ENCODE data around the gene PSMD1. TPM values are rescaled to one million over a fixed set of nuclear protein-coding genes. Genes with fewer than 3 reads are reported as not detected.

Gene PSMD1
- total and polyA plus RNA-seq, 11 donors: 33.2 to 124 (median 86.1) TPM

DNA sequence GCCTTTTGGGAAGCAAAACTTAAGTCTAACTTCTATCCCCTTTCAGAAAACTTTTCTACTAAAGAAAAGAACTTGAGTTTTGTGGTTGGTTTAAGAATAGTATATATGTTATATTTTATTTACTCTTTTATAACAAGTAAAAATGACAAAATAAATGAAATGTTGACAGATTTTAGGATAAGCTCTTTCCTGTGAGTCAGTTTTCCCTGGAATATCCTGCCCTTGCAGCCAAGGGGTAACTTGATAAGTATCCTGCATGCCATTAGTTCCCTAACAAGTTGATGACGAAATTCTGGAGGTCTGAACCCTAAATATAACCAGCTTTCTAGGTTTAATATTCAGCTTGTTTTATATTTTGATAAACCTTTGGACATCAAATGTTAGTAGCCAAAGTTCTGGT lies 75.5 kb downstream of the PSMD1 start:
- no peak for TF ChIP-seq POLR2A (IDR thresholded peaks at IDR 0.05)
- TF ChIP-seq, protein P1, sequence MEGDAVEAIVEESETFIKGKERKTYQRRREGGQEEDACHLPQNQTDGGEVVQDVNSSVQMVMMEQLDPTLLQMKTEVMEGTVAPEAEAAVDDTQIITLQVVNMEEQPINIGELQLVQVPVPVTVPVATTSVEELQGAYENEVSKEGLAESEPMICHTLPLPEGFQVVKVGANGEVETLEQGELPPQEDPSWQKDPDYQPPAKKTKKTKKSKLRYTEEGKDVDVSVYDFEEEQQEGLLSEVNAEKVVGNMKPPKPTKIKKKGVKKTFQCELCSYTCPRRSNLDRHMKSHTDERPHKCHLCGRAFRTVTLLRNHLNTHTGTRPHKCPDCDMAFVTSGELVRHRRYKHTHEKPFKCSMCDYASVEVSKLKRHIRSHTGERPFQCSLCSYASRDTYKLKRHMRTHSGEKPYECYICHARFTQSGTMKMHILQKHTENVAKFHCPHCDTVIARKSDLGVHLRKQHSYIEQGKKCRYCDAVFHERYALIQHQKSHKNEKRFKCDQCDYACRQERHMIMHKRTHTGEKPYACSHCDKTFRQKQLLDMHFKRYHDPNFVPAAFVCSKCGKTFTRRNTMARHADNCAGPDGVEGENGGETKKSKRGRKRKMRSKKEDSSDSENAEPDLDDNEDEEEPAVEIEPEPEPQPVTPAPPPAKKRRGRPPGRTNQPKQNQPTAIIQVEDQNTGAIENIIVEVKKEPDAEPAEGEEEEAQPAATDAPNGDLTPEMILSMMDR (IDR thresholded peaks at IDR 0.05): no peak
- DNase-seq (no peak), ATAC-seq (peak in 1 of 4 donors; percentile 39)
- H3K9me3 ChIP-seq: no peaks in the 10 kb centered on the region
- H3K27me3 ChIP-seq: no peaks in the 10 kb centered on the region
- intact Hi-C loops (cut with DNase I): no loop called here
- H3K36me3 ChIP-seq: no peaks in the 10 kb centered on the region
- peaks cover 0 to 34% (median 8%) of the 10 kb centered on the region in 12 donors for H3K4me1 ChIP-seq
- WGBS, 4 donors: 45 to 66% (median 54%) methylated on average over 1 of the region's 1 CpG
- H3K4me3 ChIP-seq: no peak overlapping the region
- H3K27ac ChIP-seq: no peak overlapping the region

DNA sequence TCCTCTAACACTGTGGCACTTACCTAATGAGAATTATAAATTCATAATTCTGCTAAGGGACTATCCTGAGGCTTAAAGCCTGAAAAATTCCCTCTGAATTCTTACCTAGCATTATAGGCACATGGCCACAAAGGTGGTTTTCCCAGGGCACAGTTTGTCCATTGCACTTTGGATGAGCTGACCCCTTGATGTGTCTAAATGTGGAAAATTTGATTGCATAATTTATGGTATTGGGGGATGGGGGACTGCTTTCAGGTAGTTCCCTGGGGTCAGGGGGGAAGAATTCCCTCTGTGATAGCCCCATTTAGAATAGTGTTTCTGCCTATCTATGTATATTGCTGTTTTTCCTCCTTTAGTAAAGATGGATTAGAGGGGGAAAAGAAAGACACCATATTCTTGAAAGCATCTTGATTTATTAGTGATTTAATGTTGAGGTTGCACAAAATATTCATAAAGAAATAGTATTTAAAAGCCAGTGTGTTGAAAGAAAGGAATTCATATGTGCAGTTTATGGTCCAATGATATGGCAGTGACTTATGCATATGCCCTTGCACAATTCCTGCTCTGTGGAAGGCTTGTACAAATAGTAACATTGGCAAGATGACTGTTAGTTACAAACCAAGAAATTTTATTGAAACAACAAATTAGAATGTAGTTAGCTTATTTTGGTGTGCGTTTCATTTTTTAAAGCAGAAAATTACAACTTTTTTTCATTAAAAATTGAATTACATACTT lies 76.9 kb downstream of the PSMD1 start:
- no peaks in the 10 kb centered on the region for H3K36me3 ChIP-seq
- H3K4me1 ChIP-seq: peaks cover 0 to 34% (median 8%) of the 10 kb centered on the region in 12 donors
- no peak for ATAC-seq
- DNase-seq: no peak
- no peak overlapping the region for H3K4me3 ChIP-seq
- no peak for TF ChIP-seq POLR2A (IDR thresholded peaks at IDR 0.05)
- TF ChIP-seq, protein P1 (IDR thresholded peaks at IDR 0.05): no peak
- H3K27ac ChIP-seq: peak overlapping the region in 1 of 12 donors; percentile 29
- WGBS, 4 donors: 91 to 95% (median 94%) methylated on average over 1 of the region's 1 CpG
- intact Hi-C loops (cut with DNase I): no loop called here
- no peaks in the 10 kb centered on the region for H3K9me3 ChIP-seq
- H3K27me3 ChIP-seq: no peaks in the 10 kb centered on the region

DNA sequence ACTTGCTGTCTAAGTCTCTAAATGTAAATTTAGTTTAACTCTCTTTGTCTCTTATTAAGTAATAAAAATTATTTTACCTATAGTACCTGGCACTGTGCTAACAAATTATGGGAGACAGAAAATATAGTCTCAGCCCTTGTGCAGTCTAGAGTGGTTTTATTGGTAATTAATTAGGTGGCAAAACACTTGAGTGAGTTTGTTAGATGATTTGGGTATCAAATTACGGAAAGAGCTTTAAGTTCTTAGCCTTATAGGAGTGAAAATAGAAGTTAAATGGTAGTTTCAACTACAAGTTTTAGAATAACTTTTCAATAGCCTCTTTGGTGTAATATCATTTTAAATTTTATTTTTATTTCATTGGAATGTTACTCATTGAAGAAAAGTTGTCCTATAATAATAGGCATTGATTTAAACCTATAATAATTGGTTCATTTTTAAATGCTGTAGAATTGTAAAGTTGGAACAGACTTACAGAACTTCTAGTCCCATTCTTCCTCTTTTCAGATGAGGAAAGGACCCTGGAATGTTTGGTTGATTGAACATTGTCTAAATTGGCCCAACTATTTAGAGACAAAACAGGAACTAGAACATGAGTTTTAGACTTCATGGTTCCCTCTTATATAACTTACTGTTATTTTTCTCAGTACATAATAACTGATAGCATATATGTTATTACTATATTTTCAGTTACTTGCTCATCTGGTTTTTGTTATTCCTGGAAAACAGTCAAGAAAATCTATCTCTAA lies 78.4 kb downstream of the PSMD1 start:
- ATAC-seq (peak in 1 of 4 donors; percentile 36), DNase-seq (no peak)
- intact Hi-C loops (cut with DNase I): no loop called here
- peaks cover 0 to 5% (median 0%) of the 10 kb centered on the region in 9 donors for H3K36me3 ChIP-seq
- H3K27ac ChIP-seq: peak overlapping the region in 3 of 12 donors; percentile 29 to 45 (median 35)
- H3K4me1 ChIP-seq: peaks cover 0 to 34% (median 8%) of the 10 kb centered on the region in 12 donors
- no peaks in the 10 kb centered on the region for H3K9me3 ChIP-seq
- no peak overlapping the region for H3K4me3 ChIP-seq
- 93 to 100% (median 97%) methylated on average over 1 of the region's 1 CpG for WGBS, 4 donors
- H3K27me3 ChIP-seq: no peaks in the 10 kb centered on the region
- no peak for TF ChIP-seq POLR2A (IDR thresholded peaks at IDR 0.05)
- TF ChIP-seq, protein P1 (IDR thresholded peaks at IDR 0.05): no peak

DNA sequence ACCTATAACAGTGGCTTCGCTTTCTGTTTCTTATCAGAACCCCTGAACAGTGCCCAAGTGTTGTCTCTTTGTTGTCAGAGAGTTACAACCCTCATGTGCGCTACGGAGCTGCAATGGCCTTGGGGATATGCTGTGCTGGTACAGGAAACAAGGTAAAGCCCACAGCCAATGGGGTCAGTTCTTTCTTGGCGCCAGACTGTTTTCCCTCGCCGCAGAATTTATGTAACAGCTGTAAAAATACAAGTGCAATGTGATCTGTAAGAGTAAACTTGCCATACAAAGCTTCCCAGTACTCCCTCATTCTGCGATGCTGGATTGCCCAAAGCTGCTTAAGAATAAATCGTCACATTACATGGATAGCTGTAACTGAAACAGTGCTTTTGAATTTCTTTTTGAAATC lies 82.0 kb downstream of the PSMD1 start:
- TF ChIP-seq, protein P1 (IDR thresholded peaks at IDR 0.05): no peak
- no peak for TF ChIP-seq POLR2A (IDR thresholded peaks at IDR 0.05)
- no peaks in the 10 kb centered on the region for H3K9me3 ChIP-seq
- no peak for DNase-seq
- peak in 1 of 4 donors; percentile 36 for ATAC-seq
- H3K27ac ChIP-seq: peak overlapping the region in 1 of 12 donors; percentile 21
- H3K4me3 ChIP-seq: no peak overlapping the region
- peaks cover 0 to 25% (median 0%) of the 10 kb centered on the region in 12 donors for H3K4me1 ChIP-seq
- peaks cover 0 to 15% (median 0%) of the 10 kb centered on the region in 9 donors for H3K36me3 ChIP-seq
- WGBS, 4 donors: 75 to 88% (median 81%) methylated on average over 8 of the region's 8 CpGs
- intact Hi-C loops (cut with DNase I): no loop called here
- no peaks in the 10 kb centered on the region for H3K27me3 ChIP-seq
